SK-MEL-5 (cell line): ENCODE results near the gene TNFRSF6B. TPM values are rescaled to one million over a fixed set of nuclear protein-coding genes. Genes with fewer than 3 reads are reported as not detected.
"Not testable (repeated sequence)": the region's sequence is repeated elsewhere in the genome, so short reads cannot be mapped to it uniquely, and the experiment has no call there.

Source experiments
- DNase-seq: peaks from one replicate; pipeline ENCODE4 v3.0.0-alpha.2; 2016; ENCODE audit warnings: low read depth, low spot score
- in situ Hi-C: cut with HindIII; loops from 2 replicates; pipeline ENCODE4 v1.10.0; 2016; ENCODE audit warnings: low sequenced_read_pairs, high pct_unique_total_duplicates, low pct_unique_long_range_greater_than_20kb
- total RNA-seq: library from RNA; depleted of rRNA; stranded (reverse); fragments of >200 nt; shearing (Covaris generic); gene quantifications from 2 replicates; pipeline ENCODE4 v1.2.3, GENCODE V29; 2014

Gene TNFRSF6B
- total RNA-seq, 1 experiment from 2014 or later: 1.5 TPM

- in situ Hi-C loops, DNase-seq: not testable (repeated sequence)
Observed at GRCh38 chr20:63722967-63723622, 26.6 kb downstream of the TNFRSF6B start.

GRCh38 chr20:63730189-63730733, 33.8 kb downstream of the TNFRSF6B start:
- in situ Hi-C loops, DNase-seq: not testable (repeated sequence)

- in situ Hi-C loops: no loop called here
- DNase-seq: no peak
Observed at GRCh38 chr20:63731410-63731809, 35.0 kb downstream of the TNFRSF6B start.

- no peak for DNase-seq
- in situ Hi-C loops: no loop called here
Observed at GRCh38 chr20:63732118-63733095, 36.0 kb downstream of the TNFRSF6B start.

GRCh38 chr20:63733117-63733516, 36.7 kb downstream of the TNFRSF6B start:
- no peak for DNase-seq
- in situ Hi-C loops: no loop called here

- in situ Hi-C loops: no loop called here
- no peak for DNase-seq
Observed at GRCh38 chr20:63733579-63734081, 37.2 kb downstream of the TNFRSF6B start.

- DNase-seq: no peak
- in situ Hi-C loops: no loop called here
Observed at GRCh38 chr20:63734111-63734945, 37.9 kb downstream of the TNFRSF6B start.

GRCh38 chr20:63734946-63735858, 38.8 kb downstream of the TNFRSF6B start:
- no peak for DNase-seq
- in situ Hi-C loops: no loop called here

GRCh38 chr20:63735859-63736718, 39.6 kb downstream of the TNFRSF6B start, which contains the start of gene LIME1:
LIME1 (plus strand) TSS chr20:63736664; CDS start chr20:63737550, 886 bp downstream.
- in situ Hi-C loops: no loop called here
- no peak for DNase-seq

GRCh38 chr20:63736893-63737694, 40.6 kb downstream of the TNFRSF6B start:
- DNase-seq: no peak
- in situ Hi-C loops: no loop called here

- DNase-seq: no peak
- in situ Hi-C loops: no loop called here
Observed at GRCh38 chr20:63737695-63737944, 41.2 kb downstream of the TNFRSF6B start.

- DNase-seq: no peak
- in situ Hi-C loops: no loop called here
Observed at GRCh38 chr20:63737945-63738686, 41.7 kb downstream of the TNFRSF6B start.

- in situ Hi-C loops: no loop called here
Observed at GRCh38 chr20:63738687-63739129, 42.3 kb downstream of the TNFRSF6B start.

More at GRCh38 chr20:63738687-63739129, 42.3 kb downstream of the TNFRSF6B start:
- no peak for DNase-seq
